Fibroblast of skin of left quadriceps (primary cell): Measurements from ENCODE around the gene DTD2.
"Not testable (repeated sequence)": the region's sequence is repeated elsewhere in the genome, so short reads cannot be mapped to it uniquely, and the experiment has no call there.

ENCODE experiments used
- DNase-seq, 2 experiments: peaks; one replicate each; pipeline ENCODE4 v3.0.0-alpha.2; 2013; ENCODE audit warnings: low read depth in 2 of 2

The DTD2 gene

DNA sequence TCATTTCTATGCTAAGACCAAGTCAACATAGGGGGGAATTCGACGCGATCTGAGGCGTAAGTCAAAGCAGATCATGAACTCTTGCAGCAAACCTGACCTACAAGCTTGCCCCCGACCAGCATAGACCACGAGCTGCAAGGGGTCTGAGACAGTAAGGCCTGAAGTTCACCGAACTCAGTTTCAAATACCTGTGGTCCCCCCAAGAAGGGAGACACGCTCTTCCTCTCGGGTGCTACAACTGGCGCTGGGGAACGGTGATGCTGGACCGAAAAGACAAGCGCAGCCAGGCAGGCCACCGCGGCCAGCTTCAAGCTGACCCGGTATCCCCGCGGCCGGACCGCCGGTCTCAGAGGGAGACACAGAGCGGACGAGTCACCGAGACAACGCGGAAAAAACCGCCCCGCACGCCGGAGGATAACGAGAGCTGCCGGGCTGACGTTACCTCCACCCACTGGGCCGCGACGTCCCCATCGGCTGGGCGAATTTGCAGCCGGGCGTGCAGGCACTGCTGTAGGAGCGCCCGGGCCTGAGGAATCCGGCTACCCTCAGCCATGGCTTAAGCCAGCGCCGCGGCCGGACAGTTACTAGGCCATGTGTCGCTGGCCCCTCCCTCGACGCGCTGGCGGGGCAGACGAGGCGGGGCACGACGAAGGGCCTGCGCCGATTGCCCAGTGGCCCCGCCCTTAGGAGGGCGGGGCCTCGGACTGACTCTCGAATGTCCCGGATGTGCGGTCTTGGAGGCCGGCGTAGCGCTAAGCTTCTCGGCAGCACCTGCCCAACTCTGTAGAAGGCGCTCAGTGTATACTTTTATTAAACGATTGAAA, at the start of gene DTD2:
DTD2 (minus strand) TSS at position 666 of the 824 bp plus-strand sequence; CDS start at position 553, 113 bp downstream.
- peak; percentile 83 to 85 for DNase-seq

DNA sequence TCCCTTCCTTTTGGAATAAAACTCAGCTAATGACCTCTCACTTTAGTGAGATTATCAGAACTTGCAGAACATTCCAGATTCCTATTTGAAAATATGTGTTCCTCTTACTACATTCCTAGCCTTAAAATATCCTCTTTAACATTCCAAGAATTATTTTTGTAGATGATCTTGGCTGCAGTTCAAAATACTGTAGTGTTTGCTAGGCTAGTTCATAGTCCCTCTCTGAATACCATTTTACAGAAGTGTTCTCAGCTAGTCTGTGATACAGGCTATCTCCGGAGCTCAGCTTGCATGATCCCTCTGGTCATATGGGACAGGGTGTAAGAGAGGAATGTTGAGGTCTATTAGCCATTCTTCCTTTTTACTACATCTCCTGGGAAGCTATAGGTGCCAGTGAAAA, 48.1 kb upstream of the DTD2 start:
- peak; percentile 69 to 70 for DNase-seq

DNA sequence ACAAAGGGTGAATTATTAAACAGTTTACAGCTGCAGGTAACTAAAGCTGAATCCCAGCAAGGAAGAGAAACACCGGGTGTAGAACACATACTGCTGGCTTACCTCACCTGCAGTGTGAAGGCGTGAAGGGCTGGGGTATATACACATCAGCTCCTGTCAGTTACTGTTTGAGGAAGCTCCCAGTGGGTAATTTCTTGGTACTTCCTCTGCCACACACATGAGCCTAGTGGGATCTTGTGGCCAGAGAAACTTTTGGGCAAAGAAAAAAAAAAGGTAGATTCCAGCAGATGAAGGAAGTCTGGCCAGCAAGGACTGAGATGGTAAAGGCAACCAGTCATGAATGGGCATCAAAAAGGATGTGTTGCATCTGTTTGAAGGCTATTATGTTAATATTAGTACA, 44.6 kb upstream of the DTD2 start:
- DNase-seq, result no peak

DNA sequence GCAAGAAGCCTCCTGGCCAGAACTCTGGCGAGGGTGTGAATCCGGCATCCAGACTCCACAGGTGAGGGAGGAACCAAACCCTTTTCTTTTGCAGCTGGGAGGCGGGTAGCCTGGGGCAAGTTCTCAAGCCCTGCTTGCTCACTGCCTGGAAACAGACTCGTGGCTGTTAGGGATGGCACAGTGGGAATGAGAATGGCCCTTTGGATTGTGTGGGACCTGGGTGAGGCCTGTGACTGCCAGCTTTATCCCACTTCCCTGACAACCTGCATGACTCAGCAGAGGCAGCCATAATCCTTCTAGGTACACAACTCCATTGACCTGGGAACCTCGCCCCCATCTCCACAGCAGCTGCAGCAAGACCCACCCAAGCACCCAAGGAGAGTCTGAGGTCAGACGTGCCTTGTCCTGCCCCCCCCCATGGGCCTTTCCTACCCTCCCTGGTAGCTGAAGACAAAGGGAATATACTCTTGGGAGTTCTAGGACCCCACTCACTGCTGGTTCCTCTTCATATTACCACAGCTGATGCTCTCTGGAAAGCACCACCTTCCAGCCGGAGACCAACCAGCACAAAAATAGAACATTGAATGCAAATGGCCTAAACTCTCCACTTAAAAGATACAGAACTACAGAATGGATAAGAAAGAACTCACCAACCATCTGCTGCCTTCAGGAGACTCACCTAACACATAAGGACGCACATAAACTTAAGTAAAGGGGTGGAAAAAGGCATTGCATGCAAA, 35.6 kb upstream of the DTD2 start:
- no peak for DNase-seq

DNA sequence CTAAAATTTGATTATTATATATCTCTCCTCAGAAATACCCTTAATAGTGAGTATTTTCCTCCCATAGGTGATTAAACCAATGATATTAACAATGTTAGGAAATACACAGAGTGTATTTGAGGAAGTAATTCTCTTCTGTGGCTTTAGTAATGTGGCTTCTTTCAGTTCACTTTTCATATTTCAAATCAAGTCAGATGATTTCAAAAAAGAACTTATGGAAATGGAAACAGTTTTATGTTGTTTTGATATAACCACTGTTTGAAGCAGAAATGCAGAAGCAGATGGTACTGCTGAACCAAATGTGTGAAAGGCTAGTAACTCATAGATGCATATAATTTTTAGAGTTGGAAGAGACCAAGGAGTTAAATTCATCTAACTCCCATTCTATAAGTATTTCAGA, 32.4 kb upstream of the DTD2 start:
- DNase-seq, result no peak

DNA sequence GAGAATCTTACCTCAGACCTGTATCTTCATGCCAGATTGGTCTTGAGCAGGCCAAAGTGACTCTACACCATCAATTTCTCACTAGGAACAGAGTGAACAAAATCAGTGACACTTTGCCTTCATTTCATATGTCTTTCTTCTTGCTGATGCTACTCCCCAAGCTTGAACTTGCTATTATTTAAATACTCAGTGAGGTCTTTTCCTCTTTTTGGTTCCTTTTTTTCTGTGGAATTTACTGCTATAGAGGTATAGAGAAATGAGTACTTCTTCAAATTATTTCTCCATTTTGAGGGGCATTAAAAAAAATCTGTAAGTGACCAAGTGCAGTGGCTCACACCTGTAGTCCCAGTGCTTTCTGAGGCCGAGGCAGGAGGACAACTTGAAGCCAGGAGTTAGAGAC, 30.6 kb upstream of the DTD2 start, which contains the start of gene GPR33:
GPR33 (minus strand) TSS at position 154 of the 400 bp plus-strand sequence. CDS start 4,074 bp downstream, outside the sequence.
- no peak for DNase-seq

DNA sequence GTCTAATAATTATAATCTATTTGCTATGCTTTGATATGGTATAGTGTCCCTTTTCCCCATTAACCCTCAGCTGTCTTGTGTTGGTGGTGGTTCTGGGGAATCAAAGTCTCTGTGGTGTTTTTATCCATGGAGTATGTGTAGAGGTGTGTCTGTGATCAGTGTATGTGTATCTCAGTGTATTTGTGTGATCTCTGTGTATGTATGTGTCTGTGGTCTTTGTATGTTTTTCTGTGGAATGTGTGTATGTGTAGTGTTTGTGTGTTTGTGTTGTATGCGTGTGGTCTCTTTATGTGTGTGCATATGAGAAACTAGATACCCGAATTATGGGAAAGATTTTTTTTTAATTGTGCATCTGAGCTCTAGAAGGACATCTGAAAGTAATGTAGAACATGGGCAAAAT, 29.5 kb upstream of the DTD2 start:
- no peak for DNase-seq

DNA sequence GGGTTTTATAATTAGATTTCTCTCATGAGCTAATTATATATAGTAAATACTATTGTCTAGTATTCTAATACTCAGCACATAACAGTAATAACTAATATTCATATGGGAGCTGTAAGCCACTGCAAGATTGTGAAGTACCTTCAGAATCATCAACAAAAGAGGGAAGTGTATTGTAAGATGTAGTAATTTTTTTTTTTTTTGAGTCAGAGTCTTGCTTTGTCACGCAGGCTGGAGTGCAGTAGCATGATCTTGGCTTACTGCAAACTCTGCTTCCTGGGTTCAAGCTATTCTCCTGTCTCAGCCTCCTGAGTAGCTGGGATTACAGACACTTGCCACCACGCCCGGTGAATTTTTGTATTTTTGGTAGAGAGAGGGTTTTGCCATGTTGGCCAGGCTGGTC, 27.4 kb upstream of the DTD2 start:
- DNase-seq, result no peak

DNA sequence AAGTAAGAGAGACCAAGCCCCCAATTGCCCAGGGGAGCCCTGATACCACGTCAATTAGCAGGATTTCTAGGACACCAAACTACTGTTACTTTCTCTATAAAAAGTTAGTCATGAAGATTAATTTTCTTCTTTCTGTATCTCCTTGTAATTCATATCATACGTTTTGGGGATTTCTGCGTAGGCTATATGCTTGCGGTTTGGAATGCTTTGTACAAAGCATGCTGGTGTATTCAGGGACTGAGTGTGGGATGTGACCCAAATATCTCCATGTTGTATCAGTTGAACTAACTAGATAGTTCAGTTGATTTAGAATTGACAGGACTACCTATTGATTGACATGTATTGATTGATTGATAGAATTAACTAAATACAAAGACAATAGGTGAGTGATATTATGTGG, 22.9 kb upstream of the DTD2 start:
- peak in 1 of 2 experiments; percentile 31 for DNase-seq

DNA sequence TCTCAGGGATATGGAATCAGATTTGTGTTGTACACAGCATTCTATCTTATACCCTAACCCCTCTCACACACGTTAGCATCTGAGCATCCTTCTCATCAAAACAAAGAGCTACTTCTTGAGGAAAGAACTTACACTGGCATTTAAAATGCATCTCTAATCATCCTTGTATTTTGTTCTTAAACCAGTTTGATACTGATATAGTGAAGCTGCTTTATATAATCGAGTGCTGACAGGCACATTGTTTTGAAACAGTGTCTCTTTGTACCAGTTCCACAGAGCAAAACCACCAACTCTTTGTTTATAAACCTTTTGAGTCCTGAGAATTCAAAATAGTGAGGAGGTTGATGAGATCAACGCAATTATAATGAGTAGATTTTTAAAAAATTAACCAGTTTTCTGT, 21.7 kb upstream of the DTD2 start:
- DNase-seq, result no peak

DNA sequence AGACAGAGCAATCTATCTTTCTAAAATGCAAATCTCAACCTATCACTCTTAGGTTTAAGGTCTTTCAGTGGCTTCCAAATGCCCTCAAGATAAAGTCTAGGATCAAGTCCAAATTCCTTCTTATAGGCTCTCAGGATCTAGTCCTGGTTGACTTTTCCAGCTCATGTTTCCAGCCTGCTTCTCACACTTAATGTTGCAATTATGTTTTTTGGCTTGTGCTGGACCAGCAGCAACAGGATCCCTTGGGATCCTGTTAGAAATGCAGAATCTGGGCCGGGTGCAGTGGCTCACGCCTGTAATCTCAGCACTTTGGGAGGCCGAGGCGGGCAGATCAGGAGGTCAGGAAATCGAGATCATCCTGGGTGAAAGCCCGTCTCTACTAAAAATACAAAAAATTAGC, 19.9 kb upstream of the DTD2 start:
- DNase-seq, result no peak

DNA sequence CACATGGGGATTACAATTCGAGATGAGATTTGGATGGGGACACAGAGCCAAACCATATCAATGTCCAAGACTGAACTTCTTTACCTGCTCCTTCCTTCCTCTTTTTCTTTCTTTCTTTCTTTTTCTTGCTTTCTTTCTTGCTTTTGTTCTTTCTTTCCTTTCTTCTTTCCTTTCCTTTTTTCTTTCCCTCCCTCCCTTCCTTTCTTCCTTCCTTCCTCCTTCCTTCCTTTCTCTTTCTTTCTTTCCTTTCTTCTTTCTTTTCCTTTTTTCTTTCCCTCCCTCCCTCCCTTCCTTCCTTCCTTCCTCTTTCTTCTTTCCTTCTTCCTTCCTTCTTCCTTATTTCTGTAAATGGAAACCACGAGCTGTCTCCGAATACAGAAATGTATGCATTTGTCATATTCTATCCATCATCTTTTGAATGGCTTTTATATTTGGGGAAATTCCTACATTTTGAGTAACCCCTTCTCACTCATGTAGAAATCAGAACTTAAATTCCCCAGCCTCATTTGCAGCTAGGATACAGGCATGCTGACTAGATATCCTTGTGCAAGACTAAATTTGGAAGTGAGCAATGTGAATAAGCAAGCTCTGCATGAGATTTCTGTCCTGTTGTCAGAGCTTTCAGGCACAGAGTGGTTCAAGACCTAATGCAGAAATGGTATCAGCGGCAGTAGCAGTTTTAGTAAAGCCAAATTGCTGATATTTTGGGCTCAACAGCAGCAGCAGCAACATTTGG, 19.0 kb upstream of the DTD2 start:
- no peak for DNase-seq

DNA sequence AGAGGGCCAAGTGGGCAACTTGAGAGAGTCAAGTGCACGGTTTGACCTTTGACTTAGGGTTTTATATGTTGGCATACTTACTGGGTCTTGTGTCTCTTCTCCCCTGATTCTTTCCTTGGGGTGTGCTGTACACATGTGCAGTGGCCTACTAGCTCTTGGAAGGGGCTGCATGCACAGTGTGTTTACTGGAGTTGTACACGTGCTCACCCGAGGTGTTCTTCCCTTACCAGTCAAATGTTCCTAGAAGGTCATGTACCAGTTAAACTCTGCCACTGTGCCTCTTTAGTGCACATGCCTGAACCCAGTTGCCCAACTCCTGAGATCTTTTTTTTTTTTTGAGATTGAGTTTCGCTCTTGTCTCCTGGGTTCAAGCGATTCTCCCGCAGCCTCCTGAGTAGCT, 9.2 kb upstream of the DTD2 start:
- no peak for DNase-seq

DNA sequence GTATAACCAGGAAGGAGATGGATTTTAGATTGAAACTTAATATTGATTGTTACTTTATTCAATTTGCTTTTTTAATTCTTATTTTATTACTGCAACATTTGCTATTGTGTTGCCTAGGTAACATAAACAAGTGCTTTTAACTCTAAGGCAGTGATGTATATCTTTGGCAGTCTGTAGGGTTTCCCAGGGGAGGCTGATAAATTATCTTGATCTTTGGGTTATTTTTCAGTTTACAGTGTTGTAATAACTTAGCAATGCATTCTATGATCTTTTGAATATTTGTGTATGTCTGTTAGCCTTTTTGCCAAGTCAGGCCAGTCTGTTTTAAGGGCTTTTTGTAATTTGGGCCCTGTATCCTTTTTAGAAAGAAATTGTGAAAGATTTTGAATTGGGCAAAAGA, 7.8 kb upstream of the DTD2 start:
- peak; percentile 31 to 51 for DNase-seq

DNA sequence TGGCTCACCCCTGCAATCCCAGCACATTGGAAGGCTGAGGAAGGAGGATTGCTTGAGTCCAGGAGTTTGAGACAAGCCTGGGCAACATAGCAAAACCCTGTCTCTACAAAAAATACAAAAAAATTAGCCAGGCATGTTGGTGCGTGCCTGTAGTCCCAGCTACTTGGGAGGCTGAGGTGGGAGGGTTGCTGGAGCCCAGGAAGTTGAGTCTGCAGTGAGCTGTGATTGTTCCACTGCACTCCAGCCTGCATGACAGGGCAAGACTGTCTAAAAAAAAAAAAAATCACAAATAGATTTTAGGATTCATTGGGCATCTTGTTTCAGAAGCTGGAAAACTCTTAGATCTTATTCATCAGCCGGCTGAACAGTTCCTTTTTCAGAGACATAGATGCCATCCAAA, 5.1 kb upstream of the DTD2 start:
- DNase-seq, result not testable (repeated sequence)

DNA sequence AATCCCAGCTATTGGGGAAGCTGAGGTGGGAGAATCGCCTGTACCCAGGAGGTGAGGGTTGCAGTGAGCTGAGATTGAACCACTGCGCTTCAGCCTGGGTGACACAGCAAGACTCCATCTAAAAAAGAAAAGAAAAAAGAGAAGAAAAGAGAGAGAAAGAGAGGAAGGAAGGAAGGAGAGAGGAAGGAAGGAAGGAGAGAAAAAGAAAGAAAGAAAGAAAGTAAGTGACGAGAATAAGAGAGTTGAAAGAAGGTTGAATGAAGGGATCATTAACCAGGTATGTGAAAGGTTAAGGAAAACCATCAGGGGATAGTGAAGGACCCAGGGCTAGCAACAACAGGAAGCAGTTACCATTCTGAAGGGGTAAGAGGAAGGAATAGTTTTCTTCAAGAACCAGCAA, 4.2 kb upstream of the DTD2 start:
- no peak for DNase-seq

DNA sequence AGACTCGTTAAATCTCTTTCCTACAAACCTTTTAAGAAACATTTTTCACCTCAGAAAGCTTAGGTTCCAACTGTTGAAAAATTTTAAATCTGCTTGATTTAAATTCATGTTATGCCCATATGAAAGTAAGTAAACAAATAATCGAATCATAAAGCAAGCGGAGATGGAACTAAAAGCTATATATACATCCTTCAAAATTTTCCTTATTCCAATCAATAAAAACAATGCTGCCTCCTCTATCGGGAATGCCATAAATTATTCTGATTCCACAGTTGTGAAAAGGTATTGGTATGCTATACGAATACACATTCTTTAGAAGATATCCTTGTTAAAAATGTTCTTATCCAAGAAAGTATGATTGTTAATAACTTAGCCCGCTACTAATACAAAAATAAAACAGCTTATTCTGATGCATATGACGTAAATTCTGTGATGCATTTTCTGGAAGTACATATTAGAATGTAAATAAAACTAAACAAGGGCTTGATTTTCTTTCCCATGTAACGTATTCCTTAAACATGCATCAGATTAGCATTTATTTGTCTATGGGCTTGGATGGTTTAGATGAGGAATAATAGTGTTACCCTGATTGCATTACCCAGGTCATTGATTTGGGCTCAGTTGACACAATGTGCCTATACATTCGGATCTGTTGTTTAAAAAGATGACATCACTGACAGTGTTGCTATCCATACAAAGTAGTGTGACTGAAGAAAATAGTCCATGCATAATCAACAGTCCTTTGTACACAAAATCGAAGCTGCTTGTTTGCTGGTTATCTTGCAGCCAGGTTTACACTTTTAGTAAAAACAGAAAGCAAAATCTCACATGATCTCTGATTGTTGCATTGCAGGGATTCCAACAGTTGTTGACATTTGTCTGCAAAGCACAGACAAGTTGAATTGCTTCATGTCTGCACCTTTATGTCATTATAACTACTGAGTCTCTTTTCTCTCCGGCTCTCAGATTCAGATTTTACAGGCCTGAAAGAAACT, 656 bp upstream of the DTD2 start:
- DNase-seq, result no peak

DNA sequence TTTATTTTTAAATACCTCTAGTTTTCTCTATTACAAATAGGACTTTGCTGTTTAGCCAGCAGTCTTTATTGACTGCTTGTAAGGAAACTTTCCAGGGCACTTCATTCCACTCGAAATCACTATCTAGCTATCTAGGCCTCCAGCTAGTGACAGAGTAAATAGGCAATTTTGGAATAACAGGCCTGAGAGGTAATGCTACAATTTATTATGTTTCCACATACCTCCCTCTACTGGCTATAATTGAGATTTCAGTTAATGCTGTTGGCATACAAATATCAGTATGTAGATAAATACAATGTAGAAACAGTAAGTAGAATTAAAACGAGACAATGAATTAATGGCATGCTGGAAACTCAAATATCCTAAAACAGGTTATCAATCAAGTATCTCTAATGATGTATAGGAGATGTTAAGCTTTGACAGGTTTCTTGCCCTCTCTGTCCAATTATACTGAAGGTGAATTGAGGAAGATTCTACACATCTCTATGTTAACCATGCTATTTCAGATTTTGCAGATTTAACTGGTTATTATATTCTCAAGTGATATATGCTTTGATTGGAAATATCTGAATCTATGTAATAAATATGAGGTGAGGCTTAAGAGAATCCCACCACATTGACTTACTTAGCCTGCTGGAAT, 7.2 kb downstream of the DTD2 start:
- peak in 1 of 2 experiments; percentile 20 for DNase-seq

DNA sequence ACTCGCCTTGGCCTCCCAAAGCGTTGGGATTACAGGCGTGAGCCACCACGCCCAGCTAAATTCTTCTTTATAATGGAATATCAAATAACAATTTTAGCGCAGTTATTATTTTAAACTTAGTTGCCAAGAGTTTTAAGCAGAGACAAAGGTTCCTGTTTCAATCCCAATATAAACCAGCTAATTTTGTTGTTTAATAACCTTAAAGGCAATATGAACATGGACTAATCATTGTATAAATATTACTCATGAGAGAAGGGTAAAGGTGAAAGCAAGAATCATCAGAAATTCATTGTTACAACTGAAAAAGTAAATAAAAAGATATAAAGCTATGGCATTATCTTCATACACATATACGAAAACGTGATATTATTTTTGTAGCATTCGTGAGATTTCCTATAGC, 8.2 kb downstream of the DTD2 start:
- no peak for DNase-seq

DNA sequence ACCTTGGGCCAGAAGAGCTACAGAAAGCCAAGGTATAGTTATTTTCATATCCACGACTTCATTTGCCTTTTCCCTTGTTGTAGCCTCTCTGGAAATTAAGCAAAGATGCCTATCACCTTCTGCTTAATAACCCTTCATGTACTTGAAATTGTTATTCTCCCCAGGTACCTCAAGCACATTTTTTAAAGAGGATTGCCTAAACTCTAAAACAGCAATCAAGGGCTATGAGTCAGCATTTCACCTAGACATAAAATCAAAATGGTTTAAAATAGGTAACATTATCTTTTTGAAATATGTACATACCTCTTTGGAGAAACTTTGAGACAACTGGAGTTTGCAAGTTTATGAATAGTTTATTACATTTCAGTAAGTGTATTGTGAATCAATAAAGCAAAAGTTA, 11.6 kb downstream of the DTD2 start:
- DNase-seq, result no peak

DNA sequence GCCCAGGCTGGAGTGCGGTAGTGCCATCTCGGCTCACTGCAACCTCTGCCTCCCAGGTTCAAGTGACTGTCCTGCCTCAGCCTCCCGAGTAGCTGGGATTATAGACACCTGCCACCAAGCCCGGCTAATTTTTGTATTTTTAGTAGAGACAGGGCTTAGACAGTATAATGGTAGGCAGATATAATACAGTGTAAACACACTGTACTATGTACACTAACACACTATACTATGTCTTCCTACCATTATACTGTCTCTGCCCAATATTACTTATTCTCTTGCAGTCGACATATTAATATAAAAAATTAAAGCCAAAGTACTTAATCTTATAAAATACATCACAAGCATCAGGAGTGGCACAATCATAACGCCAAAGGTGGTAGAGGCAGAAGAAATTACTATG, 15.0 kb downstream of the DTD2 start:
- DNase-seq, result no peak
